ENCODE data around the gene SLC35A4.
"Not testable (repeated sequence)": the region's sequence is repeated elsewhere in the genome, so short reads cannot be mapped to it uniquely, and the experiment has no call there.

The SLC35A4 gene

DNA sequence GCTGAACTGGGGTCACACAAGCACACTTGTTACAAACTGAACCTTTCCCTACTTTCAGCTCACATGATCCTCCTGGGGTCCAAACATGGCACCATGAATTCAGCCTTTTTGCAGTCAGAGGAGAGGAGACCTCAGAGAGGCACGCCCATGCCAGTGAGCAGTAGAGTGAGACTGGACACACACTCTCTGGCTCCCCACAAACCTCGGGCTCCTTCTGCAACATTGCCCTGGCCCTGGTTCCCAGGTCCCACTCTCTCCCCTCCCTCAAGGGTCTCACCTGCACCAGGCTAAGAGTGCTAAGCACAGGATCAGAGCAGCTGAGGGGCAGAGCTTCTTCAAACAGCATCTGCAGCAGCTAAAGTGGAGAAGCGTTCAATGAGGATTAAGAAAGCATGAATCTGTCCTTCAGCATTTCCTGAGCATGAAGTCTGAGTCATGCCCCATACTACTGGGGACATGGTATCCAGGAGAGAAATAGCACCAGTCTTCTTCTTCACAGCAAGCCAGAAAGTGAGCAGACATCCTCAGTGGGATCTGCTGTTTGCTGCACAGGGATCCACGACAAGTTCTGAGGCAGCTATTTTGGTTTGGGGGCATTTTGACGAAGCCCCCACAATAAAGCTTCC, 27.2 kb downstream of the SLC35A4 start:
- no peak for DNase-seq

DNA sequence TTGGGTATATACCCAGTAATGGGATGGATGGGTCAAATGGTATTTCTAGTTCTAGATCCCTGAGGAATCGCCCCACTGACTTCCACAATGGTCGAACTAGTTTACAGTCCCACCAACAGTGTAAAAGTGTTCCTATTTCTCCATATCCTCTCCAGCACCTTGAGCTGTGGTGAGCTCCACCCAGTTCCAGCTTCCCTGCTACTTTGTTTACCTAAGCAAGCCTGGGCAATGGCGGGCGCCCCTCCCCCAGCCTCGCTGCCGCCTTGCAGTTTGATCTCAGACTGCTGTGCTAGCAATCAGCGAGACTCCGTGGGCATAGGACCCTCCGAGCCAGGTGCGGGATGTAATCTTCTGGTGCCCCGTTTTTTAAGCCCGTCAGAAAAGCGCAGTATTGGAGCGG, 28.4 kb downstream of the SLC35A4 start:
- DNase-seq: not testable (repeated sequence)

DNA sequence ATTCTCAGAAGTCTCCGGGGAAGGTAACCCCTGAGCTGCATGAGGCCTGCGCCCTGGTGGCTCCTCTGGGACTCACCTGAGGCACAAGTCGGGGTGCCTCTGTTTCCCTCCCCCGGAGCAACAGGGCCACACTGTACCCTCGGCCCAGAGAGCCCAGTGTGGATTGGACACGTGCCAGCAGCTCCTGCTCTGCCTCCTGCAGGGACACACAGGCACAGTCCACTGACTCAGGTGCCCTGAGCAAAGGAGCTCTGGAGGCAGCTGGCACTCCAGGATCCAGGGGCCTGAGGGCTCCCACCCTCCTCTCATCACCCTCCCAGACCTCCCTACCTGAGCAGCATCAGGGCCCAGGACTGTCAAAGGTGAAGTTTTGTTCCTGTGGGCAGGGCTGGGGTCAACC, 29.5 kb downstream of the SLC35A4 start:
- DNase-seq: no peak

DNA sequence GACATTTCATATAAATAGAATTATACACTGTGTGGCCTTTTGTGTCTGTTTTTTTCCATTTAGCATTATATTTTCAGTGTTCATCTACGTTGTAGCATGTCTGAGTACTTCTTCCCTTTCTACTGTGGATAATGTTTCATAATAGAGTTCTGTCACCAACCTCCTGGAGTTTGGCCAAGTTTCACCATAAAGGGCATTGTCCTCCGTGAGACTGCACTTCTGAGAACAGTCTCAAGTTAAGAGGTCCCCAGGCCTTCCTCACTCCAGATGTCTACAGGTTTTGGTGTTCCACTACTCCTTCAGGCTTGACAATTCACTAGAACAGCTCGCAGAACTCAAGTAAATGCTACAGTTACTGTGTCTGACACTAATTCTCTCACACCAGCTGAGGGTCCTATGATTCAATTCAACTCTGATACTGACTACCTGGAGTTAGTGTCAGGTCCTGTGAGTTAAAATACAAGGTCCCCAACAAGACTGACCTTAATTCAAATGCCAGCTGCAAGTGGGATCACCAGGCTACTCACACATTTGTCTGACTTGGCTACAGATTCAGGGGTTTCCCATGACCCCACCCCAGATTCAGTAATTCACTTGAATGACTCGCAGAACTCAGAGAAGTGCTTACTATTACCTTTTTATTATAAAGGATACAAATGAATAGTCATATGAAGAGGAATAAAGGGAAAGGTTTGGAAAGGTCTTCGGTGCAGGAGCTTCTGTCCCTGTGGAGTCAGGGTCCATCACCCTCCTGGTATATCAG, 31.1 kb downstream of the SLC35A4 start:
- DNase-seq: no peak

GRCh38 chr5:140596321-140596741, 31.7 kb downstream of the SLC35A4 start:
- no peak for DNase-seq

DNA sequence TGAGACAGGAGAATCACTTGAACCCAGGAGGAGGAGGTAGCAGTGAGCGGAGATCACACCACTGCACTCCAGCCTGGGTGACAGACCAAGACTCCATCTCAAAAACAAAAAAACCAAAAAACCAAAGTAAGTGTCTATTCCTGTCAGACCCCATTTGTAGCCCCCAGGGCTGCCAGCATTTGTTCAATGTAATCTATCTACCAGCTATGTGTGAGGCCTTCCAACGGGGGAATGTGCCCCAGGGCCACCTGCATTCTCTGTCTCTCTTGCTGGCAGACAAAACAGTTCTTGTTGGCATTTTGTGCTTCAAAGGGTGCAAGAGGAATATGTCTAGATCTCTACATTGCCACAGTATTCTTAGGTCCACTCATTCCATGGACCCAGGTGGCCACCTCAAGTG, 34.2 kb downstream of the SLC35A4 start:
- DNase-seq: no peak

- no peak for DNase-seq
Measured at GRCh38 chr5:140600096-140600495, 35.5 kb downstream of the SLC35A4 start.

- no peak for DNase-seq
Measured at GRCh38 chr5:140602147-140602546, 37.5 kb downstream of the SLC35A4 start.

DNA sequence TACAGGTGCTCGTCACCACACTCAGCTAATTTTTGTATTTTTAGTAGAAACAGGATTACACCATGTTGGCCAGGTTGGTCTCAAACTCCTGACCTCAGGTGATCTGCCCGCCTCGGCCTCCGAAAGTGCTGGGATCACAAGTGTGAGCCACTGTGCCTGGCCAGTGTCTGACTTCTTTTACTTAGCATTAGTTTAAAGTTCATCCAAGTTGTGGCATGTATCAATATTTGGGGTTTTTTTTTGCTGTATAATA, 38.7 kb downstream of the SLC35A4 start:
- DNase-seq: not testable (repeated sequence)

- DNase-seq: no peak
Measured at GRCh38 chr5:140603734-140604133, 39.1 kb downstream of the SLC35A4 start.

DNA sequence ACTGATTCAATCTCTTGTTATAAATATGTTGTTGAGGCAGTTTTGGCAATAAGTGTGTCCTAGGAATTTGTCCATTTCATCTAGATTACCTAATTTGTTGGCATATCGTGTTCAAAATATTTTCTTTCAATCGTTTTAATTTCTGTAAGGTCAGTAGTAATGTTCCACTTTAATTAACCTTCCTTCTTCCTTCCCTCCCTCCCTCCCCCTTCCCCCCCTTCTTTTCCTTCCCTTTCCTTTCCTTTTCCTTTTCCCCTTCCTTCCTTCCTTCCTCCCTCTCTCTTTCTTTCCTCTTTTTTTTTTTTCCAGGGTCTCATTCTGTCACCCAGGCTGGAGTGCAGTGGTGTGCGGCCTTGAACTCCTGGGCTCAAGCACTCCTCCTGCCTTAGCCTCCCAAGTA, 41.3 kb downstream of the SLC35A4 start:
- DNase-seq: no peak

DNA sequence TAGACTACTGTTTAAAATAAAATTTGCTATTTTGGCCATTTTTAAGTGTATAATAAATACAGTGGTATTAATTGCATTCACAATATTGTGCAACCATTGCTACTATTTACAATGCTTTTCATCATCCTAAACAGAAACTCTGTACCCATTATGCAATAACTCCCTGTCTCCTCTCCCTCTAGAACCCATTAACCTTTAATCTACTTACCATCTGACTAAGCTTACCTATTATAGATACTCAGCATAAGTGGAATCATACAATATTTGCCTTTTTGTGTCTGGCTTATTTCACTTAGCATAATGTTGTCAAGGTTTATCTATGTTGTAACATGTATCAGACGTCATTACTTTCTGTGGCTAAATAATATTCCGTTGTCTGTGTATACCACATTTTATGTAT, 42.4 kb downstream of the SLC35A4 start:
- DNase-seq: no peak

GRCh38 chr5:140608722-140609121, 44.1 kb downstream of the SLC35A4 start:
- DNase-seq: no peak

DNA sequence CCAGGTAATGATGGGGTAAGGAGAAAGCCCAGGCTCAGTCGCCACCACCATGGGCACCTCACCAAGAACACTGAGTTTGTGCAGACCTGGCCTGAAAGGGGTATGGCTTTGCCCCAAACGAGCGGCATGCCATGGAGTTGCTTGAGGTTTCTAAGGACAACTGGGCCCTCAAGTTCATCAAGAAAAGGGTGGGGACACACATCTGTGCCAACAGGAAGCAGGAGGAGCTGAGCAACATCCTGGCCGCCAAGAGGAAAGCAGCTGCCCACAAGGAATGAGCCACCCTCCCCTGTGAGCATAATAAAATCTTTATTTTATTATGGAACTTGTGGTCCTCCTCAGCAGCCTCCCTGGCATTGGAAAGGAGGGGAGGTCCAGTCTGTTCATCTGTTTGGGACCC, 44.5 kb downstream of the SLC35A4 start:
- DNase-seq: no peak

DNA sequence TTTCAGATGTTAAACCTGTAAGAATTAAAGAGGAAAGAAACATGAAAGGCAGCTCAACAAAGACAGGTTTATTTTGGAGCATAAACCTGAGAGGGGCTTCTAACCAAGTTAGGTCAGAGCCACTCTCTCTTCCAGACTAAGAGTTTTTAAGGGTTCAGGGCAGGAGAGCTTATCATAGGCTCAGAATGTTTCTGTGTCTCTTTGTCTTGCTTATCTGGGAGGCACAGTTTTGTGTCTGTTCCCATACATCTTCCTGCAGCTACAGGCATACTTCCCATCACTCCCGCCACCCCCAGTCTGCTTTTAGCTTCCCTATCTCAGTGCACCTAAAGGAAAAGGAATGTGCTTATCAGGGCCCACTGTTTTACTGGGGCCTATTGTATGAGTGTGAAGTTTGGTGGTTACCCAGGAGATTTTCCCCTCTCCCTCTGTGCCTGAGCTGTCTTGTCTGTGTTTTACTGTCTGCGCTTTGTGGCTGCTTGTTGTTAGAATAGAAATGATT, 46.4 kb downstream of the SLC35A4 start:
- DNase-seq: no peak
